Activated CD4-positive, alpha-beta T cell treated with anti-CD3 and anti-CD28 coated beads, Interleukin-2, amount 50 U/mL, for 24 hours (primary cell): ENCODE data around the gene ATP5MC3.

Experiments
- DNase-seq, 2 donors: peaks; one replicate each; pipeline ENCODE4 v3.0.0-alpha.2; 2020; ENCODE audit warnings: low read depth in 1 of 2, low spot score in 1 of 2

Gene ATP5MC3

DNA sequence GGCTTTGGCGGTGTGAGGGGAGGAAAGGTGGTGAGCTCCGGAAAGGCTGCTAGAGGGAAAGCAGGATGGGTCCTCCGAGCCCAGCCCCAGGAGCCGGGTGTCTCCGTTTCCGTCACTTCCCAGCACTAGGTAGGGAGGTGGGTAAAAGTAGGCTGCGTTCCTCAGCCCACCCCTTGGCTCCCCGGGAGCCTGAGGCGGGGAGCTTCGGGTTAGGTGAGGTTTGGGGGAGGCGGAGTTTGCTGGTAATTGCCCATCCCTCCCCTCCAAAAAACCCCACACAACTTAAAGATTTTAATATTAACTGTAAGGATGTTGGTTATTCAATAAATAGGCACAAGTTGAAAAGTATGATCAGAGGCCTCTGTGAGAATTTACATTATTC is 13.0 kb downstream of the ATP5MC3 start:
- no peak for DNase-seq

DNA sequence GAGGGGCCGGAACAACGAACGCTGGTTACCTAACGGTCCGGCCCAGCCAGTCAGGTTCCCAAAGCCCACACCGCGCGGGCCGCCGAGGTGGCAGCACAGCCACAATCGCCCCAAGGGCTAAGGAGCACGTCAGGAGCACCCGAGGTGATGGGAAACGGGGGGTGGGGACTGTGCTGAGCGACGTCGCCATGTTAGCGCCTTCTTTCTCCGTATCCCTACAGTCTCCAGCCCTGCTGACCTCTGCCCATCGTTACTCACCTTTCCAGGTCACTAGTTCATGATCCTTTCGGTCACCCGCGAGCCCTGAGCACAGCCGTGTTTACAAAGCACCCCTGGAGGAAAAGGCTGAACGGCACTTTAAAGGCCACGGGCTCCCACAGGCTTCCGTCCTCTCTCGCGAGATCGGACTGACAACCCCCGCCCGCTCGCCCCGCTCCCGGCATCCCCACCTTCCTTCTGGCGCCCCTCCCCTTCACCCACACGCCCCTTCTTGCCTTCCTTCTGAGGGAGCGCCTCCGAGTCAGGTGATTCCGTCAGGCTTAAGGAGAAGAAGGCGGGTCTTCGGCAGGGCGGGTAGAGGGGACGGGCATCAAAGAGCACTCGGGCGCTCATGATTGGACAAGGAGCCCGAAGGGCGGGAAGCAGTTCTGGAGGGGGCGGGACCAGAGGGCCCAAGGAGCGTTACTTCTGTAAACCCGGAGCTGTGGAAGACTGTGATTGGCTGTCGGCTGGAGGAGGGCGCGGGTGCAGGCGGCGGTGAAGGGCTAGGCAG is 13.5 kb downstream of the ATP5MC3 start, which contains the start of gene ATF2:
Gene ATF2 (minus strand): TSS at position 412 of the 772 bp plus-strand sequence. CDS start 31,760 bp downstream, outside the sequence.
- DNase-seq: peak; percentile 86 to 98

DNA sequence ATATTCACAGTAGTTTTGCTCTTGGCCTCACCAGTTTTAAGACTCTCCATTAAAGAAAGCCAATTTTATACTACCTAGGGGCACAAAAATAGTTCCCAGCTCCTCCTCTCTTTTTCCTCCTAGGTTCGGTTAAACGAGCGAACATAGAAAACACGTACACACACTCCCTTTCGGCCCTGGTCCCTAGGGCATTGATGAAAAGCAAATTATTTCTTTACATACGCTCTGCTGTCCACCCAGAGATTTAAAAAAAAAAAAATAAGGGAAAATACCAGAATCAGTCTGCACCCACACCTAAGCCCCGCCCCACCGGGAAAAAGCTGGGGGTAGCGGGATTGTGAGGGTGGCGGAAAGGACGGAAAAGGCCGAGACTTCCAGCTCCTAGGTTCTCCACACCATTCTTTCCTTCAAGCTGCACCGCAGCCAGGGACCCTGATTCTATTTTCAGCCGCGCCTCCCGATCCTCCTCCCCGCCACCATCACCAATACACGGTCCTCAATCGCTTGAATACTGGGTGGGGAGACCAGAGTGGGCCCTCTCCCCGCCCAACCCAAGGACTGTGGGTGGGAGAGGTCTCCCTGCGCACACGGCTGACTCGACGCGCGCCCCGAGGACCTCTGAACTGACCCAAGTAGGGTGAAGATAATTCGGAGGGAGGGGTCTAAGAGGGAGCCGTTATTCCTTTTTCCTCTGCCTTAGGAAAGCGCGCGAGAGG is 14.3 kb downstream of the ATP5MC3 start:
- peak in 1 of 2 donors; percentile 4 for DNase-seq

GRCh38 chr2:175166216-175166824 is 15.2 kb downstream of the ATP5MC3 start:
- DNase-seq: no peak

- DNase-seq: no peak
These were observed 17.3 kb downstream of the ATP5MC3 start for GRCh38 chr2:175164235-175164634.

- no peak for DNase-seq
These were observed 22.6 kb downstream of the ATP5MC3 start for GRCh38 chr2:175158894-175159293.

GRCh38 chr2:175156534-175156933 is 25.0 kb downstream of the ATP5MC3 start:
- DNase-seq: no peak

DNA sequence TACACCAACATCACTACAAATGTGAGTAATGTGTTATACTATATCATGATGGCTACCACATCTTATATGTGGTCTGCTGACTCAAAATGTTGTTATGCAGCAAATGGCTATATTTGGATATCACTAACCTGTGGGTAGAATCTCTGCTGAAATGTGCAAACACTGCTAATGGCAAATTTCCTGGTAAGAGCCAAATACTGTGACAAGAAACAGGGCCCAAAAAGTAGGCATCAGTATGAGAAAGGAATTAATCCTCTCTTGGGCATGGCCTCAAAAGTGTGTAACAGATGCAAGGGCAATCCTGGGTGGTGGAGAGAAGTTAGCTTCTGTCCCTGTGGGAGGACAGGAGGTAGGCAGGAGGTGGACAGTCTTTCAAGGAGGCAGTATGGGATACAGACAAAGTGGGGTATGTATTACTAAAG is 26.8 kb downstream of the ATP5MC3 start:
- no peak for DNase-seq

DNA sequence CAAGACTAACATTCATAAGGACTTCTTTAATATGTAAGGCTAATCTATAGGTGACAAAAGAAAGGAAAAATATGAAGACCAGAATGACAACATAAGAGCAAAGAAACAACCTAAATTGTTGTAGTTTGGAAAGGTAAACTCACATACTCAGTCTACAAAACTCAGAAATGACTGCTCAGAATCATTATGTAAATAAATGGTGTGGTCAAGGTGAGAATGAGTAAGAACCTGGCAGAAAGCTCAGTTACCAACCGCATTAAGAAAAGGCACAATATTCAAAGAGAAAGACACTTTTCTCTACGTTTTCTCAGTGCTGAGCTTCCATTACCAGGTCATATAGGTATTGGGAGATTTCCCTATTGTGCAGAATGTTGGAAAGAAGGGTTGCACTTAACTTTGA is 29.3 kb downstream of the ATP5MC3 start:
- no peak for DNase-seq

DNA sequence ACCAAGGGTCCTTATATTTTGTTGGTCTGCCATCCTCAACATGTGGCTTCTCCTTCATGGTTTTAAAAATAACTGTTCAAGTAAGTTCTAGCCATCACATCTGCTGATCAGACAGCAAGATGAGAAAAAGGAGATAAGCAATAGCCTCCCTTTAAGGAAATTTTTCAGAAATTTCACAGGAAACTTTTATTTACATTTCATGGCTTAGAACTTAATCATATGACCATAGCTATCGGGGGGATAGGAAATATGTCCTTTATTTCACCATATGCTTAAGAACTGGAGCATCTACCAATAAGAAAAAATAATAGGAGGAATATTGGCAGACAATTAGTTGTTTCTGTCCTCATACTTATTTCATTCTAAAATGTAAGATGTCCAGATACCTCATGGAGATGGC is 29.7 kb downstream of the ATP5MC3 start:
- DNase-seq: no peak

DNA sequence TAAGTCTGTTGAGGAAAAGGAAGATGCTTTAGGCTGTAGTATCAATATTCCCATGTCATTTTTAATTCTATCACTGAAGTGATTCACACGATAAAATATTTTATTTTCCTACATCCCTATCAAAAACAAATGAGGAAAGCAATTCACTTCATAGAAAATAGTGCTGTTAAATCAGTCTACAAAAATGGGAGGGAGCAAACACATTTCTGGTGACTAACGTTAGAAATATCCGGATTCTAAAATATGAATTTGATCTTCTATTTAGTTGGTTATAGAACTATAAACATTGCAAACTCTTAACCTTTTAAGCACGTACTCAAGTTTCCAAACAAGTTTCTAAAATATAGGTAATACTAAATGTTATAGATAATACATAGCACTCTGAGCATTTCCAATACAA is 34.3 kb downstream of the ATP5MC3 start:
- DNase-seq: no peak

DNA sequence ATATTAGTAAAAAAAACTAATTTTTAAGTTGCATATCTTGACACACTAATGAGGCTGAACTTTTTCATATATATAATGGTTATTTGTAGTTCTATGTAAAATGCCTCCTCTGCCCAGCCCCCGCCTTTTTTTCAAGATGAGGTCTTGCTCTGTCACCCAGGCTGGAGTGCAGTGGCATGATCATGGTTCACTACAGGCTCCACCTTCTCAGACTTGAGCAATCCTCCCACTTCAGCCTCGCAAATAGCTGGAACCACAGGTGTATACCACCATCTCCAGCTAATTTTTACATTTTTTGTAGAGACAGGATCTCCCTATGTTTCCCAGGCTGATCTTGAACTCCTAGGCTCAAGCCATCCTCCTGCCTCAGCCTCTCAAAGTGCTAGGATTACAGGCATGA is 37.8 kb downstream of the ATP5MC3 start:
- DNase-seq: no peak

DNA sequence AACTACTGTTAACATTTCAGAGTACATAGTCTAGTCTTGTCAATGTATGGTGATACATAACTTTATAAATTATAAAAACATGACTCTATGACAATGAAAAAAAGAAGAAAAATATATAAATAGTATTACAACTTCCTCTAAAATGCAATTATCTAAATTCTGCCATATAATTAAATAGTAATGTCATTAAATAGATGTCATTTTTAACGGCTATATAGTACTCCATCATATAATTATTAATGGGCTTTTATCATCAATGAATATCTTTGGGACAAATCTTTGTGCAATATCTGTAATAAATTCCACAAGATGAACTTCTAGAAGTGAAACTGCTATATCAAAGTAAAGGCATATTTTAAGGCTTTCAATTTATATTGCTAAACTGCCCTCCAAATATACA is 38.3 kb downstream of the ATP5MC3 start:
- DNase-seq: no peak

DNA sequence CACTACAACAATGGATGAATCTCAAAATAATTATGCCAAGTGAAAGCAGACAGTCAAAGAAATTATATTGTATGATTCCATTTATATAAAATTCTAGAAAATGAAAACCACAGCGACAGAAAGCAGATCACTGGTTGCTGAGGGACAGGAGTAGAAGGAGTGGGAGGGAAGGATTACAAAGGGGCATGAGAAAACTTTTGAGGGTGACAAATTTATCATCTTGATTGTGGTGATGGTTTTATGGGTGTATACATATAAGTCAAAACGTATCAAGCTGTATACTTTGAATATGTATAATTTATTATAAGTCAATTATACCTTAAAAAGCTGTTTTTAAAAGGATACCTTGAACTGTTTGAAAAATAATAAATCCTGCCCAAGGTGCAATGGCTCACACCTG is 41.2 kb downstream of the ATP5MC3 start:
- DNase-seq: no peak

DNA sequence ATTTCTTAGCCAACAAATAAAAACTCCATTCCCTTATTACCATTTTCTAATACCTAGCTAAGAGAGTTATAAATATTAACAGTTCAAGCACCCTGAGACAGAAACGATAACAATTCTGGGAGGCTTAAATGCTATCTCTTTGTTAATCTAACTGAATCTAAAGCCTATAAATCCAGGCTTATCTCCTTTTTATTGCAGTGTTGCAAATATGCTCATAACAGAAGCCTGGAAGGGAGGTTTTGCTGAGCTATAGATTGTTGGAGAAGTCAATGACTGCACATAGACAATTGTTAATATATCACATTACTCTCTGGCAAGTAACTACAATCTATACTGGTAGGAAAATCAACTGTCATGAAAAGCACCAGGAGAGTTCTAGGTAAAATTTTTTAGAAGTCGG is 43.7 kb downstream of the ATP5MC3 start:
- no peak for DNase-seq

GRCh38 chr2:175136334-175137215 is 44.9 kb downstream of the ATP5MC3 start:
- no peak for DNase-seq

DNA sequence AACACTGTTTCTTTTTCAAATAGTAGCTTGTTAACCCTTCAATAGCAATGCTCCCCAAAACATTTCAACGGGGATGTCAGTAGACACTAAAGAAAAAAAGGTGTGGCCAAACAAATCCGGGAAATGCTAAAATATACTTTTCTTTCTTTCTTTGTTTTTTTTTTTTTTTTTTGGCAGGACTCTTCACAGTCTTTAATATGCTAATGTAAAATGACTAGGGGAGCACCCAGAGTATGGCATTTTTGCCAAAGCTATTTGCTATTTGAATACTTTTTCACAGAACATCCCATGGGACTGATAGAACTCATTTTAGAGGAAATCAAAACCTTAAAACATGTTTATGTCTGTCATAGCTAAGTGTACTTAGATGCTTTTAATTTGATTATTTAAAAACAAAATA is 45.6 kb downstream of the ATP5MC3 start:
- DNase-seq: no peak

GRCh38 chr2:175135177-175135576 is 46.3 kb downstream of the ATP5MC3 start:
- DNase-seq: no peak

DNA sequence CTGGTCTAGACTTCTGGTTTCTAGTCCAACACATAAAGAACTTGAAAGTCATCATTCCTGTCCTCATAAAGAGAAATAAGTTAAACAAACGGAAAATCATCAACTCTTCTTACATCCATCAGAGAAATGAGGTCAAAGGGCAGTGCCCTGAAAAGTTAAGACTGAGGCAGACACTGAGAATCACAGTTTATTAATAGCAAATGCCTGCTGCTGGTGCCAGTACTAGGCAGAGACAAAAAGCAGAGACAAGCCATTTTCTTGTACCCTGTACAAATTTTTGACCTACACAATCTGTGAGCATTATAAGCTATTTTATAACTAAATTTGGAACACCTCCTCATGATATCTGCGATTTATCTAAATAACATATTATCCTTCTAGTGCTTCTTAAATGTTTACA is 50.3 kb downstream of the ATP5MC3 start:
- no peak for DNase-seq

DNA sequence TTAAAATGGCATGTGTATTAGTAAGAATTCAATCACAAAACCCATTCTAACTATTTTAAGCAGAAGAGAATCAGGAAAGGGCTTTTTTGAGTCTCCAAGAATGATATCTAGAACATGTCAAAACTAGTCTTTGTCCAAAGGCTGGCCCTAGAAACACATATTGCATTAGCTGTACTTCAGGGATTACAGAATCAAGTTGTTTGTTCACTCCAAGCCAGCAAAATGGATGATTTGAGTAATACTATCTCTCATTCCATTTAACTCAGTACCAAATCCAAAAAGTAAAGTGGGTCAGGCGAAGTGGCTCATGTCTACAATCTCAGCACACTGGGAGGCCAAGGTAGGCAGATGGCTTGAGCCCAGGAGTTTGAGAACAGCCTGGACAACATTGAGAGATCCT is 54.8 kb downstream of the ATP5MC3 start:
- no peak for DNase-seq
